ENCODE results near the gene DOK6. TPM values are rescaled to one million over a fixed set of nuclear protein-coding genes. Genes with fewer than 3 reads are reported as not detected.

The DOK6 gene
- total and polyA plus RNA-seq, 2 experiments from 2014 or later = 0.29 to 0.42 TPM

GRCh38 chr18:69612242-69612641 lies 211.6 kb downstream of the DOK6 start (continued):
- TF ChIP-seq ZNF462 (CRISPR knock-in tag; IDR thresholded peaks at IDR 0.05) (no peak), EZH2phosphoT487 (IDR thresholded peaks at IDR 0.05; ENCODE audit: unreplicated experiment) (no peak), STAT1 (IDR thresholded peaks at IDR 0.05; ENCODE audit: unreplicated experiment) (no peak)

GRCh38 chr18:69616114-69616513 lies 215.4 kb downstream of the DOK6 start:
- no peak for DNase-seq (ENCODE audit: low spot score)
- peaks cover 1% of the 10 kb centered on the region for H3K27me3 Mint-ChIP-seq (ENCODE audit: insufficient read depth, low read depth, poor library complexity)
- no peak for ATAC-seq
- no peak overlapping the region for H3K4me2 ChIP-seq
- H3K9me3 Mint-ChIP-seq = no peaks in the 10 kb centered on the region
- no peaks in the 10 kb centered on the region for H3K27me3 ChIP-seq (ENCODE audit: insufficient read depth)
- no peak overlapping the region for H2AFZ ChIP-seq
- H3K4me1 ChIP-seq (ENCODE audit: insufficient read depth) = no peaks in the 10 kb centered on the region
- H3K36me3 ChIP-seq (ENCODE audit: insufficient read depth) = no peaks in the 10 kb centered on the region
- no peaks in the 10 kb centered on the region for H4K20me1 ChIP-seq (replicated peaks; ENCODE audit: insufficient read depth)
- H3K4me1 Mint-ChIP-seq = no peaks in the 10 kb centered on the region
- H3K4me3 Mint-ChIP-seq = no peak overlapping the region
- H3K27ac ChIP-seq (ENCODE audit: low read depth) = no peak overlapping the region
- no peaks in the 10 kb centered on the region for H3F3A ChIP-seq (replicated peaks; ENCODE audit: low read depth)
- H3K79me2 ChIP-seq (replicated peaks; ENCODE audit: insufficient read depth) = no peaks in the 10 kb centered on the region
- no peak overlapping the region for H3K4me3 ChIP-seq
- no peak overlapping the region for H3K27ac Mint-ChIP-seq
- no peaks in the 10 kb centered on the region for H3K9me2 ChIP-seq (ENCODE audit: insufficient read depth)
- no peak for TF ChIP-seq ZNF114 (CRISPR knock-in tag; IDR thresholded peaks at IDR 0.05)
- no peak for TF ChIP-seq ZNF331 (CRISPR knock-in tag; IDR thresholded peaks at IDR 0.05; ENCODE audit: low read depth)
- TF ChIP-seq NANOG (IDR thresholded peaks at IDR 0.05; ENCODE audit: borderline replicate concordance) = no peak
- H3K36me3 Mint-ChIP-seq (ENCODE audit: low read depth) = no peaks in the 10 kb centered on the region
